Nephron progenitor cell (in vitro differentiated cells): ENCODE results near the gene CD248.

Experiments used
- DNase-seq: peaks from one replicate; pipeline ENCODE4 v3.0.0; 2021
- H3K27ac Mint-ChIP-seq: 2 replicates; pipeline ENCODE4 v1.8.0; 2021; ENCODE audit warnings: mild to moderate bottlenecking, moderate library complexity, mixed read lengths
- H3K27me3 Mint-ChIP-seq: 2 replicates; pipeline ENCODE4 v1.8.0; 2021; ENCODE audit warnings: mild to moderate bottlenecking, low read depth, mixed read lengths; ENCODE audit not compliant: poor library complexity
- H3K36me3 Mint-ChIP-seq: 2 replicates; pipeline ENCODE4 v1.8.0; 2021; ENCODE audit warnings: low read depth, mixed read lengths
- H3K4me1 Mint-ChIP-seq: 2 replicates; pipeline ENCODE4 v1.8.0; 2021; ENCODE audit warnings: mixed read lengths
- H3K4me3 Mint-ChIP-seq: 2 replicates; pipeline ENCODE4 v1.8.0; 2021; ENCODE audit warnings: mild to moderate bottlenecking, moderate library complexity, mixed read lengths
- H3K9me3 Mint-ChIP-seq: 2 replicates; pipeline ENCODE4 v1.8.0; 2021; ENCODE audit warnings: mild to moderate bottlenecking, moderate library complexity, mixed read lengths
- CTCF ChIP-seq: fragments of 200-600 bp; sonication (generic); IDR thresholded peaks from 2 replicates; pipeline ENCODE4 v1.5.0; 2021; ENCODE audit warnings: antibody characterized with exemption

Gene CD248

GRCh38 chr11:66268244-66268951, 48.4 kb downstream of the CD248 start, which contains the start of gene RAB1B:
Gene RAB1B (plus strand): TSS chr11:66268639. CDS start chr11:66268680, 41 bp downstream.
- H3K9me3 Mint-ChIP-seq, result no peaks in the 10 kb centered on the region
- peak within 1 kb of the TSS; percentile 99 for H3K27ac Mint-ChIP-seq
- H3K27me3 Mint-ChIP-seq, result no peaks in the 10 kb centered on the region
- H3K4me3 Mint-ChIP-seq, result peak within 1 kb of the TSS; percentile 96
- H3K4me1 Mint-ChIP-seq, result peaks cover 27% of the 10 kb centered on the region
- DNase-seq, result peak; percentile 100
- TF ChIP-seq CTCF, result no peak
- peaks cover 34% of the 10 kb centered on the region for H3K36me3 Mint-ChIP-seq

- Mint-ChIP-seq H3K4me3 (peak overlapping the region; percentile 96), H3K4me1 (peaks cover 25% of the 10 kb centered on the region), H3K9me3 (no peaks in the 10 kb centered on the region), H3K36me3 (peaks cover 26% of the 10 kb centered on the region), H3K27me3 (no peaks in the 10 kb centered on the region), H3K27ac (peak overlapping the region; percentile 99)
- TF ChIP-seq CTCF, result no peak
- DNase-seq, result peak; percentile 92
Measured at GRCh38 chr11:66267379-66268243, 49.2 kb downstream of the CD248 start.

GRCh38 chr11:66267039-66267378, 49.8 kb downstream of the CD248 start:
- TF ChIP-seq CTCF, result no peak
- H3K4me1 Mint-ChIP-seq, result peaks cover 25% of the 10 kb centered on the region
- peak overlapping the region; percentile 96 for H3K4me3 Mint-ChIP-seq
- H3K36me3 Mint-ChIP-seq, result peaks cover 20% of the 10 kb centered on the region
- no peaks in the 10 kb centered on the region for H3K9me3 Mint-ChIP-seq
- H3K27me3 Mint-ChIP-seq, result no peaks in the 10 kb centered on the region
- no peak for DNase-seq
- H3K27ac Mint-ChIP-seq, result peak overlapping the region; percentile 47

GRCh38 chr11:66266378-66267038, 50.3 kb downstream of the CD248 start:
- peak overlapping the region; percentile 96 for H3K4me3 Mint-ChIP-seq
- H3K36me3 Mint-ChIP-seq, result peaks cover 15% of the 10 kb centered on the region
- no peak for DNase-seq
- H3K9me3 Mint-ChIP-seq, result no peaks in the 10 kb centered on the region
- peaks cover 25% of the 10 kb centered on the region for H3K4me1 Mint-ChIP-seq
- no peak overlapping the region for H3K27ac Mint-ChIP-seq
- TF ChIP-seq CTCF, result no peak
- H3K27me3 Mint-ChIP-seq, result no peaks in the 10 kb centered on the region

- no peaks in the 10 kb centered on the region for H3K9me3 Mint-ChIP-seq
- H3K27ac Mint-ChIP-seq, result no peak overlapping the region
- peaks cover 13% of the 10 kb centered on the region for H3K36me3 Mint-ChIP-seq
- no peak for DNase-seq
- no peaks in the 10 kb centered on the region for H3K27me3 Mint-ChIP-seq
- H3K4me3 Mint-ChIP-seq, result no peak overlapping the region
- H3K4me1 Mint-ChIP-seq, result peaks cover 25% of the 10 kb centered on the region
- no peak for TF ChIP-seq CTCF
Measured at GRCh38 chr11:66265531-66266377, 51.1 kb downstream of the CD248 start.
